MM.1S (cell line): ENCODE results near the gene PARP16.

Source experiments
- EZH2 ChIP-seq: fragments of 300-600 bp; sonication (generic); optimal IDR thresholded peaks from 2 replicates; pipeline ENCODE3; 2017; ENCODE audit warnings: low read depth, mild to moderate bottlenecking, antibody characterized with exemption, low read length, mixed read lengths
- EZH2phosphoT487 ChIP-seq: fragments of 300-600 bp; sonication (generic); IDR thresholded peaks from 2 replicates; pipeline ENCODE4 v1.6.1; 2018; ENCODE audit warnings: antibody characterized with exemption, low read length
- TF ChIP-seq, protein P1 (sequence below): fragments of 300-600 bp; sonication (generic); IDR thresholded peaks from 2 replicates; pipeline ENCODE4 v1.5.1; 2016; ENCODE audit warnings: antibody characterized with exemption, low read length, mixed read lengths

DNA sequence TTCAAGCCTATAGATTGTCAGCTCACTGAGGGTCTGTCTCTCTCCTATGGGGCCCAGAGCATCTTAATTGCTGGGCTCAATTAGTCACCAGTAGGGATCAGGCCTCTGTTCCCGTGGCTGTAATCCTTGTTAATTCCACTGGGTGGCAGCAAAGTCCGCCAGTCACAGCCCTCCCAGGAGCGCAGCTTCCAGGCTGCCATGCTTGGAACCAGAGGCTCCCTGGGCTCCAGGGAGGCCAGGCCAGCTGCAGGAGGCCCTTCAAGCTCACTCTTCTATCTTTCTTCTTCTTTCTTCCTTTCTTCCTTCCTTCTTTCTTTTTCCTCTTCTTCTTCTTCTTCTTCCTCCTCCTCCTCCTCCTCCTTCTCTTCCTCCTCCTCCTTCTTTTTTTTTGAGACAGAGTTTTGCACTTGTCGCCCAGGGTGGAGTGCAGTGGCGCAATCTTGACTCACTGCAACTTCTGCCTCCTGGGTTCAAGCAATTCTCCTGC lies 32.2 kb upstream of the PARP16 start:
- TF ChIP-seq, protein P1, sequence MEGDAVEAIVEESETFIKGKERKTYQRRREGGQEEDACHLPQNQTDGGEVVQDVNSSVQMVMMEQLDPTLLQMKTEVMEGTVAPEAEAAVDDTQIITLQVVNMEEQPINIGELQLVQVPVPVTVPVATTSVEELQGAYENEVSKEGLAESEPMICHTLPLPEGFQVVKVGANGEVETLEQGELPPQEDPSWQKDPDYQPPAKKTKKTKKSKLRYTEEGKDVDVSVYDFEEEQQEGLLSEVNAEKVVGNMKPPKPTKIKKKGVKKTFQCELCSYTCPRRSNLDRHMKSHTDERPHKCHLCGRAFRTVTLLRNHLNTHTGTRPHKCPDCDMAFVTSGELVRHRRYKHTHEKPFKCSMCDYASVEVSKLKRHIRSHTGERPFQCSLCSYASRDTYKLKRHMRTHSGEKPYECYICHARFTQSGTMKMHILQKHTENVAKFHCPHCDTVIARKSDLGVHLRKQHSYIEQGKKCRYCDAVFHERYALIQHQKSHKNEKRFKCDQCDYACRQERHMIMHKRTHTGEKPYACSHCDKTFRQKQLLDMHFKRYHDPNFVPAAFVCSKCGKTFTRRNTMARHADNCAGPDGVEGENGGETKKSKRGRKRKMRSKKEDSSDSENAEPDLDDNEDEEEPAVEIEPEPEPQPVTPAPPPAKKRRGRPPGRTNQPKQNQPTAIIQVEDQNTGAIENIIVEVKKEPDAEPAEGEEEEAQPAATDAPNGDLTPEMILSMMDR, result peak; percentile 88
- TF ChIP-seq EZH2 (no peak), EZH2phosphoT487 (no peak)
